A549 (cell line): ENCODE results near the gene TRIP13. TPM values are rescaled to one million over a fixed set of nuclear protein-coding genes. Genes with fewer than 3 reads are reported as not detected.

Source experiments
- ATAC-seq, 2 experiments: fragments of 200-7000 bp in 1 of 2; fragments of >200 bp in 1 of 2; cut with Nextera tagmentation in 1 of 2; cut with Tn5 transposase in 1 of 2; 3 replicates each; pipeline versions ENCODE4 v1.8.0 to v1.9.1; 2018 to 2020; ENCODE audit warnings: mild to moderate bottlenecking in 1 of 2, moderate library complexity in 1 of 2
- CTCF ChIA-PET: fragments of 300-600 bp; sonication (Branson Sonifier 250); formaldehyde crosslinking; extraction: SDS; loops from one replicate; lab custom pipeline; 2021; ENCODE audit warnings: antibody characterized with exemption, inconsistent platforms; lab: Yijun Ruan, JAX
- POLR2A ChIA-PET: fragments of 350-600 bp; formaldehyde crosslinking; extraction: SDS; loops from one replicate; lab custom pipeline; 2021; ENCODE audit warnings: antibody characterized with exemption, inconsistent platforms; lab: Yijun Ruan, JAX
- DNase-seq, 2 experiments: peaks; one replicate each; pipeline versions ENCODE4 v3.0.0 to v3.0.0-alpha.2; 2011 to 2016; ENCODE audit warnings: low read depth in 1 of 2, low spot score in 1 of 2
- FAIRE-seq: peaks from 2 replicates; lab custom pipeline; 2011; peaks lifted over from hg19 to GRCh38; lab: Jason Lieb, UNC
- H3K27ac ChIP-seq, 2 experiments: fragments of >200 bp; sonication (Bioruptor Twin); formaldehyde crosslinking; 3 replicates each; pipeline ENCODE4 v1.5.1; 2016 to 2017
- H3K4me1 ChIP-seq: fragments of >200 bp; sonication (Bioruptor Twin); formaldehyde crosslinking; 3 replicates; pipeline ENCODE4 v1.6.1; 2016
- H3K4me2 ChIP-seq: fragments of >200 bp; sonication (Bioruptor Twin); formaldehyde crosslinking; 3 replicates; pipeline ENCODE4 v1.6.1; 2016
- H3K4me3 ChIP-seq: fragments of >200 bp; sonication (Bioruptor Twin); formaldehyde crosslinking; 3 replicates; pipeline ENCODE4 v1.5.1; 2016
- H3K9me3 ChIP-seq: fragments of >200 bp; sonication (Bioruptor Twin); formaldehyde crosslinking; 3 replicates; pipeline ENCODE4 v1.6.1; 2016
- BCL3 ChIP-seq: fragments of >200 bp; sonication (Bioruptor Twin); formaldehyde crosslinking; IDR thresholded peaks from 3 replicates; pipeline ENCODE4 v1.6.1; 2016
- CHD4 ChIP-seq: fragments of 200-600 bp; sonication (generic); IDR thresholded peaks from 2 replicates; pipeline ENCODE4 v1.6.1; 2016; ENCODE audit warnings: antibody characterized with exemption, mild to moderate bottlenecking, borderline replicate concordance
- CTCF ChIP-seq: fragments of >200 bp; sonication (Bioruptor Twin); formaldehyde crosslinking; IDR thresholded peaks from 3 replicates; pipeline ENCODE4 v1.5.1; 2016
- E2F6 ChIP-seq: IDR thresholded peaks from 2 replicates; pipeline ENCODE4 v1.6.1; 2012; ENCODE audit warnings: low read depth, borderline replicate concordance
- EHF ChIP-seq: fragments of 250-450 bp; sonication (Bioruptor Pico); IDR thresholded peaks from 2 replicates; pipeline ENCODE4 v1.5.0; 2020; ENCODE audit warnings: mild to moderate bottlenecking
- EHMT2 ChIP-seq: fragments of 200-600 bp; sonication (generic); IDR thresholded peaks from 2 replicates; pipeline ENCODE4 v1.6.1; 2016; ENCODE audit warnings: antibody characterized with exemption, low read depth, mild to moderate bottlenecking, moderate library complexity
- EP300 ChIP-seq, 2 experiments: fragments of >200 bp; sonication (Bioruptor Twin); formaldehyde crosslinking; IDR thresholded peaks; 2 replicates in 1 of 2; 3 replicates in 1 of 2; pipeline ENCODE4 v1.6.1; 2016 to 2017
- FOSL2 ChIP-seq, 2 experiments: fragments of 450-650 bp in 1 of 2; fragments of >200 bp in 1 of 2; sonication (Bioruptor Twin) in 1 of 2; formaldehyde crosslinking; IDR thresholded peaks; 2 replicates each; pipeline versions ENCODE4 v1.5.0 to v1.6.1; 2016 to 2020; ENCODE audit warnings: mild to moderate bottlenecking in 1 of 2, moderate library complexity in 1 of 2
- FOXS1 ChIP-seq: fragments of 250-450 bp; sonication (Bioruptor Pico); IDR thresholded peaks from 2 replicates; pipeline ENCODE4 v1.5.0; 2020; ENCODE audit warnings: mild to moderate bottlenecking, moderate library complexity
- GATA3 ChIP-seq: IDR thresholded peaks from 2 replicates; pipeline ENCODE4 v1.6.1; 2012; ENCODE audit warnings: borderline replicate concordance
- HDAC2 ChIP-seq: fragments of 200-600 bp; sonication (generic); IDR thresholded peaks from 2 replicates; pipeline ENCODE4 v1.6.1; 2016
- HMGXB4 ChIP-seq: fragments of 250-450 bp; sonication (Bioruptor Pico); IDR thresholded peaks from 2 replicates; pipeline ENCODE4 v1.5.0; 2021; ENCODE audit warnings: mild to moderate bottlenecking, moderate library complexity, borderline replicate concordance
- HOXB13 ChIP-seq: fragments of 250-450 bp; sonication (Bioruptor Pico); IDR thresholded peaks from 2 replicates; pipeline ENCODE4 v1.5.0; 2020; ENCODE audit warnings: low read depth, mild to moderate bottlenecking, moderate library complexity
- KDM5A ChIP-seq: fragments of 200-600 bp; sonication (generic); IDR thresholded peaks from 2 replicates; pipeline ENCODE4 v1.6.1; 2016; ENCODE audit warnings: antibody characterized with exemption, mild to moderate bottlenecking
- MAFK ChIP-seq: fragments of 450-650 bp; IDR thresholded peaks from 2 replicates; pipeline ENCODE4 v1.6.1; 2014; ENCODE audit not compliant: partially characterized antibody
- MAZ ChIP-seq: fragments of 150-350 bp; IDR thresholded peaks from 2 replicates; pipeline ENCODE4 v1.6.1; 2014; ENCODE audit warnings: antibody characterized with exemption, low read depth, low read length, borderline replicate concordance
- MYC ChIP-seq: IDR thresholded peaks from 2 replicates; pipeline ENCODE4 v1.6.1; 2012; ENCODE audit warnings: mild to moderate bottlenecking, inconsistent platforms, low read length, improper control_type of control experiment, borderline replicate concordance
- PBX3 ChIP-seq: IDR thresholded peaks from 2 replicates; pipeline ENCODE4 v1.6.1; 2012
- POLR2AphosphoS2 ChIP-seq: conservative IDR thresholded peaks from 2 replicates; pipeline ENCODE4 v1.6.1; 2012; ENCODE audit warnings: low read length, improper control_type of control experiment, inconsistent platforms
- RAD21 ChIP-seq, 2 experiments: fragments of >200 bp in 1 of 2; sonication (Bioruptor Twin) in 1 of 2; formaldehyde crosslinking in 1 of 2; IDR thresholded peaks in 1 of 2; conservative IDR thresholded peaks in 1 of 2; 2 replicates in 1 of 2; 3 replicates in 1 of 2; pipeline ENCODE4 v1.6.1; 2012 to 2018; ENCODE audit warnings: inconsistent platforms in 1 of 2
- RARB ChIP-seq: fragments of 250-450 bp; sonication (Bioruptor Pico); IDR thresholded peaks from 2 replicates; pipeline ENCODE4 v1.8.0; 2021; ENCODE audit warnings: mild to moderate bottlenecking, moderate library complexity
- RFX5 ChIP-seq: fragments of 450-650 bp; IDR thresholded peaks from 2 replicates; pipeline ENCODE4 v1.7.1; 2014; ENCODE audit warnings: antibody characterized with exemption, mild to moderate bottlenecking, moderate library complexity
- SMC3 ChIP-seq: fragments of >200 bp; sonication (Bioruptor Twin); formaldehyde crosslinking; IDR thresholded peaks from 3 replicates; pipeline ENCODE4 v1.6.1; 2018; ENCODE audit warnings: inconsistent platforms
- SREBF2 ChIP-seq: fragments of 450-650 bp; IDR thresholded peaks from 2 replicates; pipeline ENCODE4 v1.6.1; 2014; ENCODE audit warnings: mild to moderate bottlenecking, moderate library complexity
- TFCP2L1 ChIP-seq: fragments of 250-450 bp; sonication (Bioruptor Pico); IDR thresholded peaks from 2 replicates; pipeline ENCODE4 v1.5.0; 2021; ENCODE audit warnings: mild to moderate bottlenecking
- TP53 ChIP-seq: fragments of 250-450 bp; sonication (Bioruptor Pico); IDR thresholded peaks from 2 replicates; pipeline ENCODE4 v1.5.0; 2021; ENCODE audit warnings: mild to moderate bottlenecking, moderate library complexity
- USF2 ChIP-seq: fragments of 450-650 bp; IDR thresholded peaks from 2 replicates; pipeline ENCODE4 v1.6.1; 2014; ENCODE audit warnings: antibody characterized with exemption
- WGBS: methylation state at CpG from one replicate; pipeline ENCODE4 v1.1.6; 2017; ENCODE audit errors: missing lambda C conversion rate; 5-methylcytosine and 5-hydroxymethylcytosine counted together
- polyA plus RNA-seq, 4 experiments: library from polyadenylated mRNA; depleted of rRNA in 3 of 4; stranded (reverse); fragments of >200 nt; fragmentation: RNase III in 1 of 4; extraction: RNeasy Plus Mini Kit Qiagen cat#74134 plus additional on column Dnase treatment in 1 of 4; gene quantifications; 2 replicates in 3 of 4; 3 replicates in 1 of 4; pipeline ENCODE4 v1.2.3, GENCODE V29; 2011 to 2017

TRIP13 gene
- polyA plus RNA-seq, 2 of the 4 experiments (the other 2 are of a cell fraction), result 54.0 to 62.4 TPM

GRCh38 chr5:864492-865167, 28.1 kb upstream of the TRIP13 start:
- ChIA-PET CTCF (no interaction called here), POLR2A (no interaction called here)
- TF ChIP-seq EHF (no peak), CTCF (no peak), MYC (no peak), FOSL2 (IDR thresholded peaks at IDR 0.05) (no peak), FOSL2 (CRISPR knock-in tag; IDR thresholded peaks at IDR 0.05) (no peak), E2F6 (no peak), MAZ (no peak), GATA3 (no peak), RFX5 (no peak), TP53 (CRISPR knock-in tag) (no peak), POLR2AphosphoS2 (no peak), RARB (CRISPR knock-in tag) (no peak), HDAC2 (no peak), MAFK (no peak), EP300 (IDR thresholded peaks at IDR 0.05) (no peak)
- Histone ChIP-seq H3K4me1 (no peaks in the 10 kb centered on the region), H3K4me2 (no peak overlapping the region), H3K4me3 (no peak overlapping the region), H3K9me3 (no peaks in the 10 kb centered on the region), H3K27ac (no peak overlapping the region)
- ATAC-seq (no peak), DNase-seq (no peak), FAIRE-seq (no peak)
- WGBS, result 90% methylated on average over 15 of the region's 15 CpGs

- no peak overlapping the region for H3K27ac ChIP-seq
- 98% methylated on average over 24 of the region's 24 CpGs for WGBS
- TF ChIP-seq EHF, result no peak
- TF ChIP-seq CHD4, result no peak
- no peak for TF ChIP-seq MAZ
- no peak for TF ChIP-seq EHMT2
- TF ChIP-seq SMC3, result no peak
- TF ChIP-seq USF2, result no peak
- TF ChIP-seq HMGXB4 (CRISPR knock-in tag), result no peak
- TF ChIP-seq KDM5A, result no peak
- no peak for TF ChIP-seq FOXS1 (CRISPR knock-in tag)
- no peak for TF ChIP-seq CTCF
- no peak for TF ChIP-seq BCL3
- TF ChIP-seq RAD21 (conservative IDR thresholded peaks at IDR 0.05 in 1 of 2, IDR thresholded peaks at IDR 0.05 in 1 of 2), result no peak
- TF ChIP-seq POLR2AphosphoS2, result no peak
- TF ChIP-seq TFCP2L1 (CRISPR knock-in tag), result no peak
- TF ChIP-seq SREBF2, result no peak
- TF ChIP-seq HOXB13 (CRISPR knock-in tag), result no peak
- no peak for TF ChIP-seq RFX5
- no peak for TF ChIP-seq PBX3
- TF ChIP-seq, all 56 proteins: peak for 0
- POLR2A ChIA-PET, result no interaction called here
- FAIRE-seq, result no peak
- no peak overlapping the region for H3K4me2 ChIP-seq
- H3K4me1 ChIP-seq, result no peaks in the 10 kb centered on the region
- no peak for DNase-seq
- no peak overlapping the region for H3K4me3 ChIP-seq
- H3K9me3 ChIP-seq, result no peaks in the 10 kb centered on the region
- no peak for ATAC-seq
- CTCF ChIA-PET, result no interaction called here
Observed at GRCh38 chr5:865168-865521, 27.5 kb upstream of the TRIP13 start.
